ENCODE results near the gene SP3.

DNA sequence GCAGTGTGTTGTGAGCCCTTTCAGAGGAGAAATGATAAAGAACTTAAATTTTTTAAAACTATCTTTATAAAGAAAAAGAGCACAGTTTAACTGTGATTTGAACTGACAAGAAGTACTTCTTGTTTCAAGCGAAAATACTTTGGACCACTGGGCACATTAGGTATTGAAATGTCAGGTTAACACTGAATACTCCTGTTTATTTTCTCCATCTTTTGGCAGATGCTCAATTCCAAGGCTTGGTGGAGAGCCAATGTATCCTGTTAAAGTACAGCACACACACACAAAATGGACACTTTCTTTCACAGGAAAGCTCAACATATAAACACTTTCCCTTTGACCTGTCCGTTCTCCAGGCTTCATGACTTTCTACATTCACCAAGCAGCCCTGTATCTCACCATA lies 32.6 kb upstream of the SP3 start:
- TF ChIP-seq, protein P1, sequence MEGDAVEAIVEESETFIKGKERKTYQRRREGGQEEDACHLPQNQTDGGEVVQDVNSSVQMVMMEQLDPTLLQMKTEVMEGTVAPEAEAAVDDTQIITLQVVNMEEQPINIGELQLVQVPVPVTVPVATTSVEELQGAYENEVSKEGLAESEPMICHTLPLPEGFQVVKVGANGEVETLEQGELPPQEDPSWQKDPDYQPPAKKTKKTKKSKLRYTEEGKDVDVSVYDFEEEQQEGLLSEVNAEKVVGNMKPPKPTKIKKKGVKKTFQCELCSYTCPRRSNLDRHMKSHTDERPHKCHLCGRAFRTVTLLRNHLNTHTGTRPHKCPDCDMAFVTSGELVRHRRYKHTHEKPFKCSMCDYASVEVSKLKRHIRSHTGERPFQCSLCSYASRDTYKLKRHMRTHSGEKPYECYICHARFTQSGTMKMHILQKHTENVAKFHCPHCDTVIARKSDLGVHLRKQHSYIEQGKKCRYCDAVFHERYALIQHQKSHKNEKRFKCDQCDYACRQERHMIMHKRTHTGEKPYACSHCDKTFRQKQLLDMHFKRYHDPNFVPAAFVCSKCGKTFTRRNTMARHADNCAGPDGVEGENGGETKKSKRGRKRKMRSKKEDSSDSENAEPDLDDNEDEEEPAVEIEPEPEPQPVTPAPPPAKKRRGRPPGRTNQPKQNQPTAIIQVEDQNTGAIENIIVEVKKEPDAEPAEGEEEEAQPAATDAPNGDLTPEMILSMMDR (IDR thresholded peaks at IDR 0.05): no peak
- no peak for TF ChIP-seq POLR2A (IDR thresholded peaks at IDR 0.05)
